IMR-90 (cell line): ENCODE measurements around the gene SLC39A5. TPM values are rescaled to one million over a fixed set of nuclear protein-coding genes. Genes with fewer than 3 reads are reported as not detected.

Source experiments
- ATAC-seq: fragments of 200-7000 bp; cut with Tn5 transposase; 2 replicates; pipeline ENCODE4 v1.9.1; 2020; ENCODE audit warnings: low read depth, mild to moderate bottlenecking, moderate library complexity
- BruUV-seq: library from RNA; stranded (reverse); fragments of 400-500 nt; replicated peaks from 2 replicates; lab custom pipeline; 2021; lab: Mats Ljungman, UMichigan
- CTCF ChIA-PET: fragments of 300-600 bp; formaldehyde crosslinking; extraction: SDS; loops from one replicate; lab custom pipeline; 2021; ENCODE audit warnings: antibody characterized with exemption; lab: Yijun Ruan, JAX
- POLR2A ChIA-PET: fragments of 300-600 bp; sonication (Branson Sonifier 250); formaldehyde crosslinking; loops from one replicate; lab custom pipeline; 2022; ENCODE audit warnings: antibody characterized with exemption; ENCODE audit not compliant: unreplicated experiment; lab: Charles Lee
- DNase-seq: peaks from one replicate; pipeline ENCODE4 v3.0.0; 2013
- H2AFZ ChIP-seq: replicated peaks from 2 replicates; pipeline ENCODE3; 2013; ENCODE audit warnings: low read length, mild to moderate bottlenecking; ENCODE audit not compliant: poor library complexity
- H2AK5ac ChIP-seq: 2 replicates; pipeline ENCODE4 v1.6.1; 2013; ENCODE audit warnings: low read depth, low read length, inconsistent platforms
- H2AK9ac ChIP-seq: replicated peaks from 2 replicates; pipeline ENCODE3; 2013; ENCODE audit warnings: mild to moderate bottlenecking, low read depth, low read length, moderate library complexity; ENCODE audit not compliant: poor library complexity
- H2BK120ac ChIP-seq: 2 replicates; pipeline ENCODE4 v1.6.1; 2013; ENCODE audit warnings: low read depth, low read length, inconsistent platforms
- H2BK15ac ChIP-seq: 3 replicates; pipeline ENCODE4 v1.6.1; 2013; ENCODE audit warnings: low read depth, low read length, inconsistent platforms
- H2BK20ac ChIP-seq: 2 replicates; pipeline ENCODE4 v1.6.1; 2013; ENCODE audit warnings: low read depth, mild to moderate bottlenecking, inconsistent platforms, low read length, moderate library complexity
- H2BK5ac ChIP-seq: 2 replicates; pipeline ENCODE4 v1.6.1; 2013; ENCODE audit warnings: mild to moderate bottlenecking, low read depth, low read length, inconsistent platforms; ENCODE audit not compliant: poor library complexity, severe bottlenecking
- H3K14ac ChIP-seq: replicated peaks from 2 replicates; pipeline ENCODE4 v1.6.1; 2013; ENCODE audit warnings: low read depth, low read length, inconsistent platforms
- H3K18ac ChIP-seq: 2 replicates; pipeline ENCODE4 v1.6.1; 2013; ENCODE audit warnings: low read depth, low read length, control low read depth
- H3K23ac ChIP-seq: 2 replicates; pipeline ENCODE4 v1.6.1; 2013; ENCODE audit warnings: low read depth, low read length, inconsistent platforms
- H3K27ac ChIP-seq: 2 replicates; pipeline ENCODE4 v1.5.1; 2013; ENCODE audit warnings: mild to moderate bottlenecking, control low read depth, low read length; ENCODE audit not compliant: insufficient read depth
- H3K27me3 ChIP-seq: 2 replicates; pipeline ENCODE4 v1.6.1; 2013; ENCODE audit warnings: low read length; ENCODE audit not compliant: control insufficient read depth, insufficient read depth
- H3K36me3 ChIP-seq: 2 replicates; pipeline ENCODE4 v1.6.1; 2013; ENCODE audit warnings: low read length, mixed read lengths; ENCODE audit not compliant: control insufficient read depth, insufficient read depth
- H3K4ac ChIP-seq: 2 replicates; pipeline ENCODE4 v1.6.1; 2013; ENCODE audit warnings: low read depth, low read length, inconsistent platforms
- H3K4me1 ChIP-seq: 2 replicates; pipeline ENCODE4 v1.6.1; 2013; ENCODE audit warnings: low read length, mixed read lengths; ENCODE audit not compliant: control insufficient read depth, insufficient read depth
- H3K4me2 ChIP-seq: 2 replicates; pipeline ENCODE4 v1.6.1; 2013; ENCODE audit warnings: low read depth, mild to moderate bottlenecking, control low read depth, low read length, moderate library complexity
- H3K4me3 ChIP-seq: 2 replicates; pipeline ENCODE4 v1.5.1; 2013; ENCODE audit warnings: low read depth, mild to moderate bottlenecking, control low read depth, low read length, moderate library complexity; ENCODE audit not compliant: insufficient read depth
- H3K56ac ChIP-seq: 2 replicates; pipeline ENCODE4 v1.6.1; 2013; ENCODE audit warnings: low read length, inconsistent platforms; ENCODE audit not compliant: insufficient read depth; ENCODE audit errors: extremely low read depth
- H3K79me1 ChIP-seq, 2 experiments: 2 replicates each; pipeline ENCODE4 v1.6.1; 2013; ENCODE audit warnings: low read length in 2 of 2, inconsistent platforms in 1 of 2, low read depth in 1 of 2
- H3K9ac ChIP-seq: 2 replicates; pipeline ENCODE4 v1.6.1; 2013; ENCODE audit warnings: low read depth, low read length, control low read depth
- H3K9me1 ChIP-seq: 2 replicates; pipeline ENCODE4 v1.6.1; 2013; ENCODE audit warnings: low read length, inconsistent platforms; ENCODE audit not compliant: insufficient read depth
- H3K9me3 ChIP-seq: 2 replicates; pipeline ENCODE4 v1.6.1; 2013; ENCODE audit warnings: low read length; ENCODE audit not compliant: control insufficient read depth, insufficient read depth
- H4K20me1 ChIP-seq: 2 replicates; pipeline ENCODE4 v1.6.1; 2013; ENCODE audit warnings: low read length, inconsistent platforms; ENCODE audit not compliant: insufficient read depth
- H4K5ac ChIP-seq: 2 replicates; pipeline ENCODE4 v1.6.1; 2013; ENCODE audit warnings: mild to moderate bottlenecking, low read depth, low read length, control low read depth
- H4K8ac ChIP-seq, 2 experiments: 2 replicates each; pipeline ENCODE4 v1.6.1; 2013; ENCODE audit warnings: low read depth in 2 of 2, low read length in 2 of 2, control low read depth in 1 of 2, inconsistent platforms in 1 of 2
- H4K91ac ChIP-seq: 2 replicates; pipeline ENCODE4 v1.6.1; 2013; ENCODE audit warnings: low read depth, low read length, inconsistent platforms; ENCODE audit not compliant: insufficient read depth
- BHLHE40 ChIP-seq: fragments of 150-350 bp; IDR thresholded peaks from 2 replicates; pipeline ENCODE4 v1.6.1; 2016; ENCODE audit warnings: mild to moderate bottlenecking, low read depth, low read length
- CEBPB ChIP-seq: IDR thresholded peaks from 2 replicates; pipeline ENCODE4 v1.6.1; 2012; ENCODE audit warnings: low read depth, low read length, improper control_type of control experiment
- CHD1 ChIP-seq: IDR thresholded peaks from 2 replicates; pipeline ENCODE4 v1.6.1; 2012; ENCODE audit warnings: low read depth, low read length, improper control_type of control experiment
- CTCF ChIP-seq: conservative IDR thresholded peaks from 2 replicates; pipeline ENCODE4 v1.5.1; 2012; ENCODE audit warnings: mild to moderate bottlenecking, low read depth, low read length, improper control_type of control experiment
- MAFK ChIP-seq: IDR thresholded peaks from 2 replicates; pipeline ENCODE4 v1.6.1; 2012; ENCODE audit warnings: low read depth, low read length, improper control_type of control experiment
- MXI1 ChIP-seq: IDR thresholded peaks from 2 replicates; pipeline ENCODE4 v1.6.1; 2012; ENCODE audit warnings: low read depth, mild to moderate bottlenecking, low read length, moderate library complexity, borderline replicate concordance
- NFE2L2 ChIP-seq: fragments of 150-350 bp; IDR thresholded peaks from 2 replicates; pipeline ENCODE4 v1.6.1; 2016; ENCODE audit warnings: low read depth, mild to moderate bottlenecking, low read length
- POLR2A ChIP-seq: IDR thresholded peaks from 2 replicates; pipeline ENCODE4 v1.6.1; 2012; ENCODE audit warnings: mild to moderate bottlenecking, low read depth, low read length
- RAD21 ChIP-seq: IDR thresholded peaks from 2 replicates; pipeline ENCODE4 v1.6.1; 2012; ENCODE audit warnings: low read length, improper control_type of control experiment
- RCOR1 ChIP-seq: IDR thresholded peaks from 2 replicates; pipeline ENCODE4 v1.6.1; 2012; ENCODE audit warnings: mild to moderate bottlenecking, low read length, improper control_type of control experiment; ENCODE audit not compliant: insufficient replicate concordance
- RFX5 ChIP-seq: IDR thresholded peaks from 2 replicates; pipeline ENCODE4 v1.8.0; 2012; ENCODE audit warnings: low read depth, mild to moderate bottlenecking, low read length, moderate library complexity
- SMC3 ChIP-seq: fragments of 150-350 bp; IDR thresholded peaks from 2 replicates; pipeline ENCODE4 v1.6.1; 2016; ENCODE audit warnings: low read depth, mild to moderate bottlenecking, antibody characterized with exemption, low read length, moderate library complexity
- WGBS, 2 experiments: methylation state at CpG; one replicate each; pipeline versions ENCODE4 v1.1.5 to v1.1.7; 2013; ENCODE audit warnings: missing lambda C conversion rate in 2 of 2; ENCODE audit not compliant: insufficient read length in 1 of 2; ENCODE audit errors: extremely low coverage in 2 of 2; 5-methylcytosine and 5-hydroxymethylcytosine counted together
- dilution Hi-C: fragments of 300-500 bp; cut with HindIII; formaldehyde crosslinking; loops from one replicate; pipeline ENCODE4 v1.14.3; 2018; ENCODE audit warnings: low sequenced_read_pairs; ENCODE audit not compliant: unreplicated experiment
- in situ Hi-C: fragments of 300-500 bp; cut with MboI; formaldehyde crosslinking; loops from 3 replicates; pipeline ENCODE4 v1.14.3; 2019; ENCODE audit warnings: low sequenced_read_pairs, inconsistent platforms, mixed read lengths
- intact Hi-C: fragments of 100-400 bp; cut with micrococcal nuclease; formaldehyde crosslinking; loops from 2 replicates; pipeline ENCODE4 v1.10.0; 2022
- polyA plus RNA-seq, 3 experiments: library from polyadenylated mRNA; depleted of rRNA; stranded (reverse); fragments of >200 nt; gene quantifications; 2 replicates each; pipeline ENCODE4 v1.2.3, GENCODE V29; 2012; ENCODE audit warnings: low replicate concordance in 1 of 3
- total RNA-seq: library from RNA; depleted of rRNA; stranded (reverse); fragments of >200 nt; gene quantifications from 2 replicates; pipeline ENCODE4 v1.2.3, GENCODE V29; 2012

The SLC39A5 gene
- total and polyA plus RNA-seq, 2 of the 4 experiments (the other 2 are of a cell fraction): not detected

- Histone ChIP-seq H4K91ac (no peak overlapping the region), H3K23ac (no peak overlapping the region), H2BK120ac (no peak overlapping the region), H3K18ac (no peak overlapping the region), H3K9me3 (no peaks in the 10 kb centered on the region), H4K20me1 (peaks cover 13% of the 10 kb centered on the region), H2BK5ac (no peak overlapping the region), H3K27me3 (no peaks in the 10 kb centered on the region), H4K5ac (no peak overlapping the region), H3K14ac (no peak overlapping the region), H3K36me3 (peaks cover 45% of the 10 kb centered on the region), H3K79me1 (peaks cover 10 to 36% of the 10 kb centered on the region in 2 experiments), H4K8ac (no peak overlapping the region), H2AFZ (no peak overlapping the region), H3K9me1 (no peaks in the 10 kb centered on the region; the same call in 1 of the 2 replicates), H2AK5ac (peak overlapping the region; percentile 70; the same call in 1 of the 2 replicates), H3K9ac (no peak overlapping the region), H3K4me1 (peaks cover 7% of the 10 kb centered on the region), H2BK20ac (no peak overlapping the region), H3K4ac (no peak overlapping the region), H2AK9ac (peak overlapping the region; percentile 81), H3K56ac (no peak overlapping the region), H3K27ac (no peak overlapping the region), H3K4me2 (no peak overlapping the region), H2BK15ac (no peak overlapping the region), H3K4me3 (no peak overlapping the region)
- DNase-seq: peak; percentile 54
- TF ChIP-seq RCOR1 (no peak), BHLHE40 (no peak), MXI1 (no peak), MAFK (0 out of 2 replicates have a peak, but pooled peaks have one; percentile 10), CTCF (peak; percentile 58), RFX5 (no peak), POLR2A (no peak), NFE2L2 (no peak), RAD21 (peak; percentile 57), SMC3 (peak; percentile 44), CEBPB (peak; percentile 72), CHD1 (no peak)
- ChIA-PET CTCF (interaction anchor here (1.2 to 1.5 kb wide), 2 partner anchors 9 to 15 kb away, joined by 4 to 6 read pairs; partner anchors contain the start of gene RNF41), POLR2A (interaction anchor here (1.3 kb wide), 1 partner anchor 15 kb away, joined by 4 read pairs; the partner anchor contains the start of gene RNF41)
- BruUV-seq: no TSS peak
- dilution Hi-C loops: no loop called here
- in situ Hi-C loops: no loop called here
- intact Hi-C loops: loop anchor here (2.0 kb wide), 1 partner anchor 14 kb away; the partner anchor contains the start of gene RNF41
- peak; percentile 68 for ATAC-seq
- WGBS, 2 experiments: 79% methylated on average over 6 of the region's 14 CpGs; no CpG with 5 or more reads in 1 of the 2 experiments
Observed at GRCh38 chr12:56206452-56207166, 23.2 kb upstream of the SLC39A5 start.
